Right cardiac atrium (tissue), 5 donors: ENCODE measurements around the gene FRAT1. TPM values are rescaled to one million over a fixed set of nuclear protein-coding genes. Genes with fewer than 3 reads are reported as not detected.

Source experiments
- ATAC-seq, 2 donors: fragments of 200-7000 bp; cut with Tn5 transposase; one replicate each; pipeline versions ENCODE4 v1.8.0 to v1.9.1; 2020; ENCODE audit warnings: moderate library complexity in 2 of 2, mild to moderate bottlenecking in 1 of 2
- DNase-seq, 3 donors: peaks; one replicate each; pipeline ENCODE4 v3.0.0-alpha.2; 2020
- H3K27ac ChIP-seq: one replicate; pipeline ENCODE4 v1.5.1; 2013; ENCODE audit warnings: mild to moderate bottlenecking, low read length, control low read depth, moderate library complexity
- H3K27me3 ChIP-seq: one replicate; pipeline ENCODE4 v1.6.1; 2013; ENCODE audit not compliant: control insufficient read depth, insufficient read depth
- H3K4me1 ChIP-seq: one replicate; pipeline ENCODE4 v1.6.1; 2013; ENCODE audit warnings: low read length; ENCODE audit not compliant: control insufficient read depth, insufficient read depth
- H3K4me3 ChIP-seq: one replicate; pipeline ENCODE4 v1.5.1; 2013; ENCODE audit warnings: low read length, control low read depth
- H3K9me3 ChIP-seq: one replicate; pipeline ENCODE4 v1.6.1; 2013; ENCODE audit warnings: low read length; ENCODE audit not compliant: control insufficient read depth
- WGBS: extraction: QIAGEN DNeasy Blood & Tissue Kit; methylation state at CpG from one replicate; pipeline ENCODE4 v1.1.7; 2013; 5-methylcytosine and 5-hydroxymethylcytosine counted together
- intact Hi-C, 4 donors: fragments of 100-400 bp; cut with DNase I; formaldehyde crosslinking; loops; one replicate each; pipeline versions ENCODE4 v1.11.0 to v1.14.0; 2022 to 2023
- polyA plus RNA-seq: library from polyadenylated mRNA; stranded (reverse); fragments of 200-250 nt; gene quantifications from one replicate; pipeline ENCODE4 v1.2.3, GENCODE V29; 2013
- total RNA-seq, 4 donors: library from RNA; stranded (reverse); fragmentation: NEBNext Ultra II Directional; extraction: Animal tissue kit (Norgen Biotek cat#: 25700); gene quantifications; one replicate each; pipeline ENCODE4 v1.2.1, GENCODE V29; 2021
- donor health status: healthy with polysubstance abuse.
- donor health status: DM: no; HTN: yes; CAD: no.
- donor health status: DM: no; HTN: no; CAD: no.
- donor health status: DM: no; HTN: yes; CAD: no; lungs with severe emphysema.
- donor health status: DM: yes; HTN: yes; CAD: no.

The FRAT1 gene
- total and polyA plus RNA-seq, 5 donors = 1.6 to 6.6 (median 6.1) TPM

- Histone ChIP-seq H3K27ac (no peak overlapping the region), H3K4me3 (no peak overlapping the region), H3K4me1 (no peaks in the 10 kb centered on the region), H3K9me3 (no peaks in the 10 kb centered on the region), H3K27me3 (no peaks in the 10 kb centered on the region)
- 75% methylated on average over 10 of the region's 10 CpGs for WGBS
- DNase-seq (no peak), ATAC-seq (no peak)
- intact Hi-C loops = no loop called here
Observed at GRCh38 chr10:97307866-97308780, 10.9 kb upstream of the FRAT1 start.

- Histone ChIP-seq H3K27me3 (no peaks in the 10 kb centered on the region), H3K4me1 (no peaks in the 10 kb centered on the region), H3K9me3 (no peaks in the 10 kb centered on the region), H3K4me3 (no peak overlapping the region), H3K27ac (no peak overlapping the region)
- ATAC-seq = no peak
- intact Hi-C loops = no loop called here
- no peak for DNase-seq
- 95% methylated on average over 4 of the region's 4 CpGs for WGBS
Observed at GRCh38 chr10:97311111-97311626, 7.9 kb upstream of the FRAT1 start.

GRCh38 chr10:97312897-97313296 is 6.2 kb upstream of the FRAT1 start:
- H3K4me3 ChIP-seq = no peak overlapping the region
- no peaks in the 10 kb centered on the region for H3K27me3 ChIP-seq
- no peaks in the 10 kb centered on the region for H3K4me1 ChIP-seq
- intact Hi-C loops = no loop called here
- 79% methylated on average over 6 of the region's 6 CpGs for WGBS
- ATAC-seq (no peak), DNase-seq (no peak)
- H3K9me3 ChIP-seq = no peaks in the 10 kb centered on the region
- H3K27ac ChIP-seq = no peak overlapping the region

- Histone ChIP-seq H3K27ac (no peak overlapping the region), H3K27me3 (no peaks in the 10 kb centered on the region), H3K9me3 (no peaks in the 10 kb centered on the region), H3K4me1 (no peaks in the 10 kb centered on the region), H3K4me3 (no peak overlapping the region)
- ATAC-seq (no peak), DNase-seq (no peak)
- intact Hi-C loops = no loop called here
- 56% methylated on average over 4 of the region's 4 CpGs for WGBS
Observed at GRCh38 chr10:97314671-97315070, 4.4 kb upstream of the FRAT1 start.

- H3K27ac ChIP-seq = peak overlapping the region; percentile 99
- H3K9me3 ChIP-seq = no peaks in the 10 kb centered on the region
- H3K4me3 ChIP-seq = peak overlapping the region; percentile 71
- no peaks in the 10 kb centered on the region for H3K27me3 ChIP-seq
- under 1% methylated on average over 83 of the region's 83 CpGs for WGBS
- peak; percentile 49 to 84 (median 84) for DNase-seq
- H3K4me1 ChIP-seq = no peaks in the 10 kb centered on the region
- ATAC-seq = peak; percentile 40 to 42
- intact Hi-C loops = no loop called here
Observed at GRCh38 chr10:97319671-97320479, 804 bp downstream of the FRAT1 start.

GRCh38 chr10:97320480-97321031 is 1.5 kb downstream of the FRAT1 start:
- peak in 2 of 3 donors; percentile 62 to 72 for DNase-seq
- 13% methylated on average over 24 of the region's 24 CpGs for WGBS
- Histone ChIP-seq H3K4me3 (peak overlapping the region; percentile 71), H3K27me3 (no peaks in the 10 kb centered on the region), H3K9me3 (no peaks in the 10 kb centered on the region), H3K27ac (no peak overlapping the region), H3K4me1 (no peaks in the 10 kb centered on the region)
- ATAC-seq = no peak
- intact Hi-C loops = no loop called here

GRCh38 chr10:97321032-97321803 is 2.1 kb downstream of the FRAT1 start:
- peak; percentile 34 to 78 (median 65) for DNase-seq
- intact Hi-C loops = no loop called here
- Histone ChIP-seq H3K27me3 (no peaks in the 10 kb centered on the region), H3K9me3 (no peaks in the 10 kb centered on the region), H3K4me3 (peak overlapping the region; percentile 71), H3K27ac (no peak overlapping the region), H3K4me1 (no peaks in the 10 kb centered on the region)
- ATAC-seq = peak in 1 of 2 donors; percentile 8
- 33% methylated on average over 38 of the region's 38 CpGs for WGBS

- 85% methylated on average over 3 of the region's 3 CpGs for WGBS
- Histone ChIP-seq H3K4me1 (no peaks in the 10 kb centered on the region), H3K27me3 (no peaks in the 10 kb centered on the region), H3K9me3 (no peaks in the 10 kb centered on the region), H3K27ac (no peak overlapping the region), H3K4me3 (no peak overlapping the region)
- DNase-seq (no peak), ATAC-seq (no peak)
- intact Hi-C loops = no loop called here
Observed at GRCh38 chr10:97321804-97322190, 2.7 kb downstream of the FRAT1 start.

GRCh38 chr10:97323501-97323900 is 4.4 kb downstream of the FRAT1 start:
- WGBS = 88% methylated on average over 4 of the region's 4 CpGs
- DNase-seq (no peak), ATAC-seq (no peak)
- Histone ChIP-seq H3K27me3 (no peaks in the 10 kb centered on the region), H3K9me3 (no peaks in the 10 kb centered on the region), H3K4me1 (peaks cover 1% of the 10 kb centered on the region), H3K27ac (no peak overlapping the region), H3K4me3 (no peak overlapping the region)
- intact Hi-C loops = no loop called here

GRCh38 chr10:97325754-97326153 is 6.7 kb downstream of the FRAT1 start:
- ATAC-seq = no peak
- no peaks in the 10 kb centered on the region for H3K27me3 ChIP-seq
- no peak overlapping the region for H3K4me3 ChIP-seq
- whole genome bisulfite sequencing = 82% methylated on average over 9 of the region's 9 CpGs
- no peaks in the 10 kb centered on the region for H3K9me3 ChIP-seq
- intact Hi-C loops = no loop called here
- H3K4me1 ChIP-seq = peaks cover 2% of the 10 kb centered on the region
- DNase-seq = no peak
- no peak overlapping the region for H3K27ac ChIP-seq
